WTC11 (cell line): ENCODE measurements around the gene RNF6. TPM values are rescaled to one million over a fixed set of nuclear protein-coding genes. Genes with fewer than 3 reads are reported as not detected.

ENCODE experiments used
- total RNA-seq: library from RNA; stranded (reverse); gene quantifications from 3 replicates; pipeline ENCODE4 v1.2.3, GENCODE V29; 2021

Gene RNF6
- total RNA-seq, 1 experiment from 2014 or later: 16.2 TPM

Other genes with a start within 250 kb of the RNF6 start
- 12.9 to 20.5 TPM (median 13.3 TPM) in 3 replicates for gene SHISA2, start 170.3 kb downstream of the RNF6 start, total RNA-seq
- gene CDK8, start 31.8 kb upstream of the RNF6 start, total RNA-seq: 21.0 to 21.4 TPM (median 21.4 TPM) in 3 replicates